ENCODE measurements around the gene RIMKLB. TPM values are rescaled to one million over a fixed set of nuclear protein-coding genes. Genes with fewer than 3 reads are reported as not detected.
A peak's percentile ranks its signal among the peaks of the same experiment; 100 is the strongest.

Gene RIMKLB
- total RNA-seq, 1 experiment from 2014 or later = 34.4 TPM

GRCh38 chr12:8779862-8780261 is 82.1 kb downstream of the RIMKLB start:
- Mint-ChIP-seq H3K36me3 (ENCODE audit: insufficient read depth, unreplicated experiment) (peaks cover 25% of the 10 kb centered on the region), H3K4me3 (ENCODE audit: unreplicated experiment) (no peak overlapping the region), H3K27me3 (ENCODE audit: insufficient read depth, unreplicated experiment) (no peaks in the 10 kb centered on the region), H3K4me1 (ENCODE audit: insufficient read depth, unreplicated experiment) (no peaks in the 10 kb centered on the region), H3K27ac (ENCODE audit: low read depth, unreplicated experiment) (no peak overlapping the region), H3K9me3 (ENCODE audit: unreplicated experiment) (no peaks in the 10 kb centered on the region)
- no TSS peak for BruUV-seq (replicated peaks)
- no peak for DNase-seq (ENCODE audit: unreplicated experiment)
- intact Hi-C loops (cut with micrococcal nuclease) = loop anchor here (1.0 to 10.0 kb wide), 2 partner anchors 115 to 259 kb away; no protein-coding TSS in a partner anchor
- ChIA-PET CTCF (interaction anchor here (0.7 to 2.4 kb wide), 10 partner anchors 8 to 908 kb away, joined by 3 to 17 read pairs (median 3); no protein-coding TSS in a partner anchor), POLR2A (no interaction called here)
- no peak for TF ChIP-seq CTCF (IDR thresholded peaks at IDR 0.05; ENCODE audit: unreplicated experiment)

- BruUV-seq (replicated peaks) = no TSS peak
- TF ChIP-seq CTCF (IDR thresholded peaks at IDR 0.05; ENCODE audit: unreplicated experiment) = peak; percentile 19
- Mint-ChIP-seq H3K27me3 (ENCODE audit: insufficient read depth, unreplicated experiment) (no peaks in the 10 kb centered on the region), H3K9me3 (ENCODE audit: unreplicated experiment) (no peaks in the 10 kb centered on the region), H3K27ac (ENCODE audit: low read depth, unreplicated experiment) (no peak overlapping the region), H3K4me1 (ENCODE audit: insufficient read depth, unreplicated experiment) (no peaks in the 10 kb centered on the region), H3K4me3 (ENCODE audit: unreplicated experiment) (no peak overlapping the region), H3K36me3 (ENCODE audit: insufficient read depth, unreplicated experiment) (peaks cover 22% of the 10 kb centered on the region)
- DNase-seq (ENCODE audit: unreplicated experiment) = peak; percentile 26
- intact Hi-C loops (cut with micrococcal nuclease) = loop anchor here (1.0 kb wide), 1 partner anchor 259 kb away; no protein-coding TSS in a partner anchor
- ChIA-PET CTCF (interaction anchor here (0.7 to 2.2 kb wide), 10 partner anchors 8 to 908 kb away, joined by 3 to 10 read pairs (median 4); no protein-coding TSS in a partner anchor), POLR2A (no interaction called here)
Measured at GRCh38 chr12:8780389-8780788, 82.6 kb downstream of the RIMKLB start.

- CTCF ChIA-PET = interaction anchor here (0.5 to 2.4 kb wide), 11 partner anchors 10 to 852 kb away, joined by 3 to 15 read pairs (median 4); no protein-coding TSS in a partner anchor
- no peak overlapping the region for H3K27ac Mint-ChIP-seq (ENCODE audit: low read depth, unreplicated experiment)
- intact Hi-C loops (cut with micrococcal nuclease) = no loop called here
Measured at GRCh38 chr12:8781381-8782127, 83.8 kb downstream of the RIMKLB start.

More at GRCh38 chr12:8781381-8782127, 83.8 kb downstream of the RIMKLB start:
- Mint-ChIP-seq H3K36me3 (ENCODE audit: insufficient read depth, unreplicated experiment) (peaks cover 22% of the 10 kb centered on the region), H3K4me1 (ENCODE audit: insufficient read depth, unreplicated experiment) (no peaks in the 10 kb centered on the region), H3K4me3 (ENCODE audit: unreplicated experiment) (no peak overlapping the region), H3K27me3 (ENCODE audit: insufficient read depth, unreplicated experiment) (no peaks in the 10 kb centered on the region), H3K9me3 (ENCODE audit: unreplicated experiment) (no peaks in the 10 kb centered on the region)
- POLR2A ChIA-PET = no interaction called here
- TF ChIP-seq CTCF (IDR thresholded peaks at IDR 0.05; ENCODE audit: unreplicated experiment) = no peak
- no TSS peak for BruUV-seq (replicated peaks)
- no peak for DNase-seq (ENCODE audit: unreplicated experiment)

All from MCF 10A (cell line).